NCI-H82 (cell line): ENCODE results near the gene PLCB1.

ENCODE experiments used
- DNase-seq: peaks from one replicate; lab custom pipeline; 2025; lab: John Stamatoyannopoulos, UW

PLCB1 gene

DNA sequence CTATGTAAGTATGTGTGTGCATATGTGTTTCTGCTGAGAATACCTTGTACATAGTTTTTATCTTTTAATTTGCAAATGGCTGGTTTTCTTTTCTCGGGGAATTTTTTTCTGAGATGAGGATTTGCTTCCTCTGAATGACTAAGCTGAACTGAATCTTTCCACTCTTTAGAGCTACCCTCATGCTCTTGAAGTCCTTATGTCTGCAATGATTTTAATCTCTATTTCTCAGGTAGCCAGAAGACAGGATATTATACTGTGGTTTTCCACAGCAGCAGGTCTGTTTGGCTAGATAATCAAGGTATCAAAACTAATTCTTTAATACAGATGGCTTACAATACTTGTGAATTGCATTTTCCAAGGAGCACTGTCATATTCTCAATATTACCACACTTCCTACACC, 114.7 kb downstream of the PLCB1 start:
- no peak for DNase-seq

DNA sequence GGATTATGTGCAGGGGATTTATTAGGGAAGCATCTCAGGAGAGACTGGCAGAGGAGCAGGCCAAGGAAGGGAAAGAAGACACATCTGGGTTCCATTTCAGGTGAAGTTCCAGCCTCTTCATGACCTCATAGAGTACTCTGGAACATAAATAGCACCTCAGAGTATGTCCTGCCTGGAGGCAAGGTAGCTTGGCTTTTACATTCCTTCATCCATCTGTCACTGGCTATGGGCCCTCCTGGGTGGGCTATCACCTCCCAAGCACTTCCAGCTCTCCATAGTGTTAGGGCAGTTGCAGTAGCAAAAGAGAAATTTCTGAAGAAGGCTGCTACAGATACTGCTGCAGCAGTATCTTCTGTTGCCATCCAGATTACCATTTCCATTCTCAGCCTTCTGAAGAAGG, 116.0 kb downstream of the PLCB1 start:
- no peak for DNase-seq

- DNase-seq = no peak
Observed at GRCh38 chr20:8249634-8250033, 117.6 kb downstream of the PLCB1 start.

- DNase-seq = no peak
Observed at GRCh38 chr20:8250539-8251200, 118.6 kb downstream of the PLCB1 start.

DNA sequence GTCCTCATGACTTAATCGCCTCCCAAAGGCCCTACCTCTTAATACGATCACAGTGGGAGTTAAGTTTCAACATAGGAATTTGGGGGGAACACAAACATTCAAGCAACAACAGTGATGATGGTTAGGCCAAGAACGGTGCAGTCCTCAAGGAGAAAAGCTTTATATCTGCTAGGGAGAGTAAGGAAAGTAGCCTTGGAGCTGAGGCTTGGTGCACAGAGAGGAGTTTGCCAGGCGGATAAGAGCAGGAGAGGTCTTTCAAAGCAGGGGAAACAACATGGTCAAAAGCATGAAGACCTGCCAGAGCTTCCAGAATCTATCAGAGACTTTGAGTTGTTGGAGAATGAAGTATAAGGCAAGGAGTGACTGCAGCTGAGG, 119.1 kb downstream of the PLCB1 start:
- no peak for DNase-seq

GRCh38 chr20:8254911-8255582, 123.0 kb downstream of the PLCB1 start:
- no peak for DNase-seq

DNA sequence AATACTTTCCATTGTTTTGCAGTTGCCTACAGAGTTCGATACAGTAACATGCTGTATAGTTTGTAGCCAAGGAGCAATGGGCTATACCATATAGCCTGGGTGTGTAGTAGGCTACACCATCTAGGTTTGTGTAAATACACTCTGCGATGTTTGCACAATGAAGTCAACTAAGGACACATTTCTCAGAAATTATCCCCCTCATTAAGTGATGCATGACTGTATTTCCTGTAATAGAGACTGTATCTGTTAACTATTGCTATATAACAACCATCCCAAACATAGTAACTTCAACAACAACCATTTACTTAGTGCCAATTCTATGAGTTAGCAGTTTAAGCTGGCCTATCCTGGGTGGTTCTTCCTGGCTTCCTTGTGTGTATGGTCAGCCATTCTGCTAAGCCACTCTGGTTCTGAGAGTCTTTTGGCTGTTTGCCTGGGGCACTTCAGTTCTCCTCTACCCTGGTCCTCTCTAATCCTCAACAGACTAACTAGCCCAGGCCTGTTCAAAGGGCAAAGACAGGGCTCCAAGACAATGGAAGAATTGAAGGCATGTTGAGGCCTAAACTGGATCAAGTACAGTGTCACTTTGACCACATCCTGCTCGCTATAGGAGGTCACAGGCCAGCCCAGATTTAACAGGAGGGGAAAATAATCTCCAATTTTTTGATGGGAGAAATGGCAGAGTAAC, 124.0 kb downstream of the PLCB1 start:
- peak; percentile 26 for DNase-seq

DNA sequence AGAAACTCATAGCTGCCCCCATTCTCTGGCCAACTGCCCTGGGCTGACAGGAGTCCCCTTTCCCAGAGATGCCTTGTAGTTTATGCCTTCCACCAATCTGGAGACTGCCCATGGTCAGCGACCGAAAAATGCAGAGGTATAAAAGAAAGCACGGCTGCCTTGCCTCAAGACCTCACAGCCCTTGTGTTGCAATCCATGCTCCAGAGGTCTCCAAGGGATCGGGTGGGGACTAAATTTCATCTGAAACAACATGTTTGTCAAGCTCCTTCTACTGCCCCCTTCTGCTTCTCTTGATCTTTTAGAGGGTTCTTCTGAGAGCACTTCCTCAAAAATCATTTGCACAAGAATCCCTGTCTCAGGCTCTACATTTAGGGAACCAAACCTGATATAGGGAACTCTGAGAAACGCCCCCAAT, 128.8 kb downstream of the PLCB1 start:
- no peak for DNase-seq

DNA sequence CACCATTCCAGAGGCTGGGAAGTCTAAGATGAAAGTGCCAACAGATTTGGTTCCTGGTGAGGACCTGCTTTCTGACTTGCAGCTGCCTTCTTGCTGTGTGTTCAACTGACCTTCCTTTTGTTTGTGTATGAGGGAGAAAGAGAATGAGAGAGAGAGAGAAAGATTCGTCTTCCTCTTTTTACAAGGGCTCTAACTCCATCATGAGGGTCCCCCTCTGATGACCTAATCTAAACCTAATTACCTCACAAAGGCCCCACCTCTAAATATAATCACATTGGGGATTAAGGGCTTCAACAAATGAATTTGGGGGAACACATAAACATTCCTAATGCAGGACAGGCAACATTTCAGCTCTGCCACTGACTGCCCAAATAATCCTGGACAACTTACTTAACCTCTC, 130.7 kb downstream of the PLCB1 start:
- DNase-seq = no peak

- no peak for DNase-seq
Observed at GRCh38 chr20:8265588-8265987, 133.5 kb downstream of the PLCB1 start.

DNA sequence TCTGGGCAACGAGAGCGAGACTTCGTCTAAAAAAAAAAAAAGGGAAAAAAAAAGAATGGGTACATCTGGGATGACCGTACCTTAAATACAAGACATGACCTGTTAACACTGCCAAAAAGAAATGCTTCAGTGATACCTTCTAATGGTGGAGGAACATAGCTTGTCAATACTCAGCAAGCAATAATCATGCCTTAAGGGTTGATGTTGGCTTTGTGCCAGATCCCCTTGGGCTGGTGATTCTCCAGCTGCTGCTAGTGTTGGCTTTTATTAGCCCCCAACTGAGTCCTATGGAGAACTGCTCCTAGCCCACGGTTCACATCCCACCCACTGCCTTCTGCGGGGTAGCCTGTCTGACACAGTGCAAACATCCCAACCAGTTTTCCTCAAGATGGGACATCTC, 134.9 kb downstream of the PLCB1 start:
- peak; percentile 8 for DNase-seq

GRCh38 chr20:8271727-8272126, 139.7 kb downstream of the PLCB1 start:
- no peak for DNase-seq

- no peak for DNase-seq
Observed at GRCh38 chr20:8272766-8273165, 140.7 kb downstream of the PLCB1 start.

DNA sequence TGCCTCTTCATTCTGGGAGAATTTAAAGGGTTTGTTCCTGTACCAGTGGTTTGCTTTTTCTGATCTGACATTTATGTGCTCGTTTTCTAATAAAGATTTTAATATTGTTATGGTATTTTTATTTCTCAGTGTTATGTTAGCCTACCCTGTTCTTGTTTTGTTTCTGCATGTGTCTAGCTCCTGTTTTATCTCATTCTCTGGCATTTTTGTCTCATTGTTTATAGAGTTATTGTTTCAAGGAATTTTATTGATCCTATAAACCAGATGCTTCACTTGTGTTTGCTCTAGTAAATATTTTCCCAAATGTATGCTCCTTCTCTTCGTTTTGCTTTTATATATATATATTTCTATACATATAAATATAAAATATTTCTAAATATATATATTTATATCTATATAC, 152.8 kb downstream of the PLCB1 start:
- DNase-seq = no peak

DNA sequence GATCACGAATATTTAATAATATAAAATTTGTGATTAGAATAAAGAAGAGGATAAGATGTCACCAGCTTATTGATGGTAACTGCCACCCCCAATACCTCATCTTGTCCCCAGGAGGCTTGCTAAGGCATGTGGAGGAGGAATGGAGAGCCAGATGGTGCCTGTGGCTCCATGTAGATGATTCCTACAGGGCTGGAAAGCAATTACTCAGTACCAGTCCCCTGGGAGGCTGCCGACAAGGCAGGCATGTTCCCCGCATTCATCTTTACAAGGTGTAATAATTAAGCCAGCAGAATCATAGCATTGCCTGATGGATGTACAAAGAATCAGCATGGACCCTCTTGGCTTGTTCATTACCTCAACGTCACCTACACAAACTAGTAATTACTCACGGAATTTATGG, 155.3 kb downstream of the PLCB1 start:
- peak; percentile 93 for DNase-seq

DNA sequence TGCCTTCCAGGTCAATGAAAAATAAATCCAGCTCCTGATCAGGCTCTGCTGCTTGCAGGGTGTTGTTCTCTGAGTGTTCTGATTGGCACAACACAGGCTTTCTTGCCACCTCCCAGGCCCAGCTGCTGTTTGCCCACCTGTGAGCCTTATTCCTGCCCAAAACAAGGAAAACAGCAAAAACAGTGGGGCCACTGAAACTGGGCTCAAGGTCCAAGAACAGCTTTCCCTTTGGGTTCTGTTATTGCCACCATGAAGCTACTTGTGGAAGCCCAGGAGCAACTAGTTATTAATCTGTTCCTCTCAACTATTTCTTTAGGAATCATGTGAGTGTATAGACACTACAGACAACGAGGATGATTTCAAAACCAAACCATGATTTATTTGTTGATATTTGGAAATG, 159.1 kb downstream of the PLCB1 start:
- no peak for DNase-seq

GRCh38 chr20:8291873-8292272, 159.8 kb downstream of the PLCB1 start:
- peak; percentile 39 for DNase-seq

DNA sequence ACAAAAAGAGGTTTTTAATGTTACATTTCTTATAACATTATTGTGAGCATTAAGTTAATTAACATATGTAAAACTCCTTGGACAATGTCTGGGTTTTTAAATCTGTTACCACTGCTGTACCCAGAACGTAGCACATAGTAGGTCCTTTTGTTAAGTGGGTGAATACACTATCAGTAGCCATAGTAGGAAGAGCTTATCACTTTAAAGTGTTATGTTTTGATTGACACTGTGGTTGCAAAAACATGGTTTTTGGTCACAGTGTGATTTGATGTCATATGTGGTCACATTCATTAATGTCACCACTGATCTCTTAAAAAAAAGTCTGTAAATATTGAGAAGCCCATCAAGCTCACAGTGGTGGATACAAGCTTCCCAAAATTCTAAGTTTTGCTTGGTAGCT, 160.7 kb downstream of the PLCB1 start:
- no peak for DNase-seq

- DNase-seq = no peak
Observed at GRCh38 chr20:8293750-8294149, 161.7 kb downstream of the PLCB1 start.

GRCh38 chr20:8296536-8296935, 164.5 kb downstream of the PLCB1 start:
- no peak for DNase-seq

- no peak for DNase-seq
Observed at GRCh38 chr20:8298426-8299043, 166.5 kb downstream of the PLCB1 start.

DNA sequence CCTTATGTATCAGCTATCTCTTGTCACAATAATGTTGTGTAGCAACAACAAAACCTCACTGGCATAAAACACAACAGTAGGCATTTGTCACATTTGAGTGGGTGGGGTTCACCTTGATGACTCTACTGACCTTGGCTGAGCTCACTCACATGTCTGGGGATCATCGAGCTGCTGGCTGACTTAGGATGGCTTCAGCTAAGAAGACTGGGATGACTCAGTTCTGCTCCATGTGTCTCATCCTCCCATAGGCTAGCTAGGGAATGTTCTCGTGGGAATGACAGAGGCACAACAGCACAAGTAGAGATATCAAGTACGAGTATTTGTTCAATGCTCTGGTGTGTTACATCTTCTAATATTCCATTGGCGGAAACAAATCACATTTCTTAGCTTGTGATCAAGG, 167.9 kb downstream of the PLCB1 start:
- DNase-seq = no peak

GRCh38 chr20:8301655-8302054, 169.6 kb downstream of the PLCB1 start:
- no peak for DNase-seq
